Smooth muscle cell (in vitro differentiated cells): Measurements from ENCODE around the gene UBQLN1. TPM values are rescaled to one million over a fixed set of nuclear protein-coding genes. Genes with fewer than 3 reads are reported as not detected.
"Not testable (repeated sequence)": the region's sequence is repeated elsewhere in the genome, so short reads cannot be mapped to it uniquely, and the experiment has no call there.

Experiments
- DNase-seq: peaks from one replicate; lab custom pipeline; 2025; ENCODE audit not compliant: unreplicated experiment; lab: John Stamatoyannopoulos, UW
- H2AFZ ChIP-seq: fragments of 200-600 bp; sonication (generic); 2 replicates; pipeline ENCODE4 v1.6.0; 2016; ENCODE audit warnings: antibody characterized with exemption, low read depth, mild to moderate bottlenecking
- H3F3A ChIP-seq: fragments of 200-600 bp; sonication (generic); 2 replicates; pipeline ENCODE4 v1.6.0; 2017; ENCODE audit warnings: antibody characterized with exemption, low read depth
- H3K27ac ChIP-seq: fragments of 200-600 bp; sonication (generic); 2 replicates; pipeline ENCODE4 v1.5.1; 2016; ENCODE audit warnings: low read depth, mild to moderate bottlenecking
- H3K27me3 ChIP-seq: fragments of 200-600 bp; sonication (generic); 2 replicates; pipeline ENCODE4 v1.6.1; 2016; ENCODE audit warnings: low read depth, mild to moderate bottlenecking
- H3K36me3 ChIP-seq: fragments of 200-600 bp; sonication (generic); 2 replicates; pipeline ENCODE4 v1.5.1; 2016; ENCODE audit warnings: low read depth
- H3K4me1 ChIP-seq: fragments of 200-600 bp; sonication (generic); 2 replicates; pipeline ENCODE4 v1.5.1; 2016; ENCODE audit warnings: low read depth
- H3K4me2 ChIP-seq: fragments of 200-600 bp; sonication (generic); 2 replicates; pipeline ENCODE4 v1.6.0; 2016; ENCODE audit warnings: mild to moderate bottlenecking
- H3K4me3 ChIP-seq: fragments of 200-600 bp; sonication (generic); 2 replicates; pipeline ENCODE4 v1.5.1; 2016; ENCODE audit warnings: mild to moderate bottlenecking
- H3K79me2 ChIP-seq: fragments of 200-600 bp; sonication (generic); 2 replicates; pipeline ENCODE4 v1.6.0; 2016; ENCODE audit warnings: low read depth, mild to moderate bottlenecking
- H3K9ac ChIP-seq: fragments of 200-600 bp; sonication (generic); 2 replicates; pipeline ENCODE4 v1.6.0; 2016; ENCODE audit warnings: low read depth
- H3K9me3 ChIP-seq: fragments of 200-600 bp; sonication (generic); replicated peaks from 2 replicates; pipeline ENCODE4 v1.5.1; 2016; ENCODE audit warnings: low read depth
- H4K20me1 ChIP-seq: fragments of 200-600 bp; sonication (generic); 2 replicates; pipeline ENCODE4 v1.6.0; 2016; ENCODE audit warnings: low read depth
- WGBS: methylation state at CpG from one replicate; pipeline ENCODE4 v1.1.7; 2016; ENCODE audit warnings: low lambda C conversion rate; 5-methylcytosine and 5-hydroxymethylcytosine counted together
- polyA plus RNA-seq: library from polyadenylated mRNA; unstranded; fragments of >200 nt; fragmentation: Nextera tagmentation; extraction: Ambion mirVana; gene quantifications from 2 replicates; pipeline ENCODE4 v1.2.1, GENCODE V29; 2016
- total RNA-seq: library from RNA; depleted of rRNA; stranded (reverse); fragments of >200 nt; gene quantifications from 2 replicates; pipeline ENCODE4 v1.2.3, GENCODE V29; 2014
- TF ChIP-seq, protein P1 (sequence below): fragments of 200-600 bp; sonication (generic); IDR thresholded peaks from 2 replicates; pipeline ENCODE4 v1.5.1; 2017; ENCODE audit warnings: borderline replicate concordance, mild to moderate bottlenecking, antibody characterized with exemption; ENCODE audit not compliant: insufficient read depth, poor library complexity, severe bottlenecking

UBQLN1 gene
- total and polyA plus RNA-seq, 2 experiments from 2014 or later = 36.2 to 116 TPM

DNA sequence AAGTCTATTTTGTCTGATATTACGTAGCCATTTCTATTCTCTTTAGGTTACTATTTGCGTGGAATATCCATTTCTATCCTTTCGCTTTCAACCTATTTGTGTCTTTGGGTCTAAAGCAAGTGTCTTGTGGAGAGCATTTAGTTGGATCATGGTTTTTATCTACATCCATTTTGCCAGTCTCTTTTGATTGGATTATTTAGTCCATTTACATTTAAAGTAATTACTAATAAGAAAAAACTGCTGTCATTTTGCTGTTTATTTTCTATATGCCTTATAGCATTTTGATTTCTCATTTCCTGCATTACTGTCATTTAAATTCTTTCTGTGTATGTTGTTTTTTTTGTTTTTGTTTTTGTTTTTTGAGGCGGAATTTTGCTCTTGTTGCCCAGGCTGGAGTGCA lies 26.0 kb upstream of the UBQLN1 start:
- Histone ChIP-seq H3K79me2 (no peaks in the 10 kb centered on the region), H3K4me1 (no peaks in the 10 kb centered on the region), H3K27ac (no peak overlapping the region), H3K4me3 (no peak overlapping the region), H3F3A (no peaks in the 10 kb centered on the region), H3K36me3 (no peaks in the 10 kb centered on the region), H3K9me3 (no peaks in the 10 kb centered on the region), H3K4me2 (no peak overlapping the region), H3K27me3 (no peaks in the 10 kb centered on the region), H4K20me1 (no peaks in the 10 kb centered on the region), H3K9ac (no peak overlapping the region), H2AFZ (no peak overlapping the region)
- 92% methylated on average over 4 of the region's 4 CpGs for WGBS
- TF ChIP-seq, protein P1, sequence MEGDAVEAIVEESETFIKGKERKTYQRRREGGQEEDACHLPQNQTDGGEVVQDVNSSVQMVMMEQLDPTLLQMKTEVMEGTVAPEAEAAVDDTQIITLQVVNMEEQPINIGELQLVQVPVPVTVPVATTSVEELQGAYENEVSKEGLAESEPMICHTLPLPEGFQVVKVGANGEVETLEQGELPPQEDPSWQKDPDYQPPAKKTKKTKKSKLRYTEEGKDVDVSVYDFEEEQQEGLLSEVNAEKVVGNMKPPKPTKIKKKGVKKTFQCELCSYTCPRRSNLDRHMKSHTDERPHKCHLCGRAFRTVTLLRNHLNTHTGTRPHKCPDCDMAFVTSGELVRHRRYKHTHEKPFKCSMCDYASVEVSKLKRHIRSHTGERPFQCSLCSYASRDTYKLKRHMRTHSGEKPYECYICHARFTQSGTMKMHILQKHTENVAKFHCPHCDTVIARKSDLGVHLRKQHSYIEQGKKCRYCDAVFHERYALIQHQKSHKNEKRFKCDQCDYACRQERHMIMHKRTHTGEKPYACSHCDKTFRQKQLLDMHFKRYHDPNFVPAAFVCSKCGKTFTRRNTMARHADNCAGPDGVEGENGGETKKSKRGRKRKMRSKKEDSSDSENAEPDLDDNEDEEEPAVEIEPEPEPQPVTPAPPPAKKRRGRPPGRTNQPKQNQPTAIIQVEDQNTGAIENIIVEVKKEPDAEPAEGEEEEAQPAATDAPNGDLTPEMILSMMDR = no peak
- no peak for DNase-seq

DNA sequence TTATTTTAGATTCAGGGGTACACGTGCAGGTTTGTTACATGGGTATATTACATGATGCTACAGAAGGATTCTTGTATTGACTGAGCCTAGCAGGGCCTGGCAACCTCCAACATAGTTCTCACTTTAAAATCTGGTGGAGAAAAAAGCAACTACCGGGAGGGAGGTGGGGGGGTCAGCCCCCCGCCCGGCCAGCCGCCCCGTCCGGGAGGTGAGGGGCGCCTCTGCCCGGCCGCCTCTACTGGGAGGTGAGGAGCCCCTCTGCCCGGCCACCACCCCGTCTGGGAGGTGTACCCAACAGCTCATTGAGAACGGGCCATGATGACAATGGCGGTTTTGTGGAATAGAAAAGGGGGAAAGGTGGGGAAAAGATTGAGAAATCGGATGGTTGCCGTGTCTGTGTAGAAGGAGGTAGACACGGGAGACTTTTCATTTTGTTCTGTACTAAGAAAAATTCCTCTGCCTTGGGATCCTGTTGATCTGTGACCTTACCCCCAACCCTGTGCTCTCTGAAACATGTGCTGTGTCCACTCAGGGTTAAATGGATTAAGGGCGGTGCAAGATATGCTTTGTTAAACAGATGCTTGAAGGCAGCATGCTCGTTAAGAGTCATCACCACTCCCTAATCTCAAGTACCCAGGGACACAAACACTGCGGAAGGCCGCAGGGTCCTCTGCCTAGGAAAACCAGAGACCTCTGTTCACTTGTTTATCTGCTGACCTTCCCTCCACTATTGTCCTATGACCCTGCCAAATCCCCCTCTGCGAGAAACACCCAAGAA lies 21.0 kb upstream of the UBQLN1 start:
- H2AFZ ChIP-seq, H3K36me3 ChIP-seq, H3K27me3 ChIP-seq, H3K4me3 ChIP-seq, H3K79me2 ChIP-seq, H3K27ac ChIP-seq, H3K9me3 ChIP-seq, DNase-seq, H3F3A ChIP-seq, H4K20me1 ChIP-seq, H3K9ac ChIP-seq, H3K4me1 ChIP-seq, H3K4me2 ChIP-seq: not testable (repeated sequence)
- WGBS = 92% methylated on average over 17 of the region's 22 CpGs

DNA sequence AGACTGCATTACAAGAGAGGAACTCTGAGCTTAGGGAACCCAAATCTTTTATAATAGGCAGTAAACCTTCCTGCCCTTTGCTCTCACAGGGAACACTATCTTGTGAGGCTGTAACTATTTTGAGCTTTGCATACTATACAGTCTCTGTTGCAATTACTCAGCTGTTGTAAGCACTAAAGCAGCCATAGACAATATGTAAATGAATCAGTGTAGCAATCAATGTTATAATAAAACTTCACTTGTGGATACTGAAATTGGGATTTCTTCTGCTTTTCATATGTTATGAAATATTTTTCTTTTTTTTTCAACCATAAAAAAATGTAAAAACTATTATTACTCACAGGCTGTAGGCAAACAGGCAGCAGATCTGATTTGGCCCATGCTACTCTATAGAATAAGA lies 16.7 kb upstream of the UBQLN1 start:
- H3K79me2 ChIP-seq = no peaks in the 10 kb centered on the region
- no peaks in the 10 kb centered on the region for H3K4me1 ChIP-seq
- no peaks in the 10 kb centered on the region for H3K9me3 ChIP-seq
- H3F3A ChIP-seq = no peaks in the 10 kb centered on the region
- DNase-seq = no peak
- no peaks in the 10 kb centered on the region for H3K27me3 ChIP-seq
- no peak overlapping the region for H3K4me2 ChIP-seq
- no peaks in the 10 kb centered on the region for H4K20me1 ChIP-seq
- TF ChIP-seq, protein P1 = no peak
- no peak overlapping the region for H2AFZ ChIP-seq
- H3K9ac ChIP-seq = no peak overlapping the region
- H3K36me3 ChIP-seq = no peaks in the 10 kb centered on the region
- no peak overlapping the region for H3K27ac ChIP-seq
- no peak overlapping the region for H3K4me3 ChIP-seq

DNA sequence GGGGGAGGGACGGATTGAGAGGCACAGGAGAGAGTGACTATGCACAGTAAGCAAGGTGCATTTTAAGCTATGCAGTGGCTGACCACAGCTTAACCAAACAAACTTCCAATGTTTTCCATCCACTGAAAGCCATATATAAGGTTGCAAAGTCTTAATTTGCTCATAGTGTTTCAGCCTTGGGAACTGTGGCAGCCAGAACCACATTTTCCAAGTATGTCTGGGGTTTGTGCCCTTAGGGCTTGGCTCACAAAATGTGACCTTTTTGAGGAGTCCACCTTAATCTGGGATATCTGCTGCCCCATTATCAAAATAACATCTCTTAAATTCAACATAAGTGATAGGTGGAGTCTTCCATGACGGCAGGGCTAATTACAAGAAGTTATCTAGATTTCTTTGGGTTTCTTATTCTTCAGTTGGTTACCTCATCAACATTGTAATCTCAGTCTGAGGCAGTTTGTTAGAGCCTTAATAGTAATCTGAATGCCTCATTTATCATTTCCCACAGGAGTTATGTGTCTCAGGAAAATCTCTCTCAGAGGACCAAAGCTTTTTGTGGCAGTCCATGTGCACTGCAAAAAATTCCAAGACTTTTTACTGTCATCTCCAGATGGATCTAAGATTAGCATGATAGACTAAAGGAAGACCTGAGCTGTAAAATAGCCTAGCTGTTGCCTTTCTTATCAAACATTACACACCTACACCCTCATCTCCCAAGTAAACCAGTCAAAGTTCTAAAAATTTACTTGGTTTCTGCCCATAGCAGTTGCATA lies 15.2 kb upstream of the UBQLN1 start:
- H3K4me1 ChIP-seq = no peaks in the 10 kb centered on the region
- no peak for DNase-seq

More for the DNA sequence above, 15.2 kb upstream of the UBQLN1 start:
- H3F3A ChIP-seq = no peaks in the 10 kb centered on the region
- 63% methylated on average over 2 of the region's 2 CpGs for WGBS
- H3K27ac ChIP-seq = no peak overlapping the region
- H3K9ac ChIP-seq = no peak overlapping the region
- no peaks in the 10 kb centered on the region for H3K9me3 ChIP-seq
- H3K4me2 ChIP-seq = no peak overlapping the region
- H3K79me2 ChIP-seq = no peaks in the 10 kb centered on the region
- no peaks in the 10 kb centered on the region for H4K20me1 ChIP-seq
- no peak overlapping the region for H3K4me3 ChIP-seq
- TF ChIP-seq, protein P1 = no peak
- no peak overlapping the region for H2AFZ ChIP-seq
- H3K36me3 ChIP-seq = no peaks in the 10 kb centered on the region
- no peaks in the 10 kb centered on the region for H3K27me3 ChIP-seq
